IPS DF 19.7 (cell line): ENCODE results near the gene ZPLD1.

ENCODE experiments used
- DNase-seq: peaks from one replicate; pipeline ENCODE4 v3.0.0-alpha.2; 2013; ENCODE audit warnings: low read depth, low spot score

The ZPLD1 gene

GRCh38 chr3:102526865-102527264, 92.0 kb downstream of the ZPLD1 start:
- DNase-seq, result no peak

- DNase-seq, result no peak
These were observed 93.9 kb downstream of the ZPLD1 start for GRCh38 chr3:102528727-102529126.
